Ishikawa (cell line): Measurements from ENCODE around the gene ZSWIM9.

ENCODE experiments used
- CEBPB ChIP-seq: IDR thresholded peaks from 2 replicates; pipeline ENCODE4 v1.6.1; 2012
- CREB1 ChIP-seq: IDR thresholded peaks from 2 replicates; pipeline ENCODE4 v1.6.1; 2012; ENCODE audit warnings: low read depth
- EGR1 ChIP-seq: IDR thresholded peaks from 2 replicates; pipeline ENCODE4 v1.6.1; 2012
- EP300 ChIP-seq: IDR thresholded peaks from 2 replicates; pipeline ENCODE4 v1.6.1; 2012; ENCODE audit warnings: borderline replicate concordance
- MAX ChIP-seq: IDR thresholded peaks from 2 replicates; pipeline ENCODE4 v1.6.1; 2012
- NFIC ChIP-seq: IDR thresholded peaks from 2 replicates; pipeline ENCODE4 v1.6.1; 2012
- RAD21 ChIP-seq: IDR thresholded peaks from 2 replicates; pipeline ENCODE4 v1.6.1; 2012; ENCODE audit warnings: low read depth
- REST ChIP-seq: IDR thresholded peaks from 2 replicates; pipeline ENCODE4 v1.6.1; 2012; ENCODE audit warnings: low read depth, mild to moderate bottlenecking
- TAF1 ChIP-seq: IDR thresholded peaks from 2 replicates; pipeline ENCODE4 v1.6.1; 2012; ENCODE audit warnings: low read depth, mild to moderate bottlenecking
- TCF12 ChIP-seq: IDR thresholded peaks from 2 replicates; pipeline ENCODE4 v1.6.1; 2012; ENCODE audit warnings: low read depth
- USF1 ChIP-seq: IDR thresholded peaks from 2 replicates; pipeline ENCODE4 v1.6.1; 2012
- YY1 ChIP-seq: IDR thresholded peaks from 2 replicates; pipeline ENCODE4 v1.6.1; 2012; ENCODE audit warnings: low read depth

- TF ChIP-seq REST (no peak), EP300 (no peak), USF1 (no peak), MAX (no peak), TAF1 (no peak), CEBPB (no peak), YY1 (no peak), CREB1 (no peak), RAD21 (no peak), TCF12 (no peak), EGR1 (no peak), NFIC (no peak)
Observed at GRCh38 chr19:48171710-48172109, 1.2 kb downstream of the ZSWIM9 start.
